Prostate gland (tissue), 2 donors: Measurements from ENCODE around the gene ROCK1.

Experiments
- CTCF ChIP-seq, 4 experiments: fragments of 200-600 bp in 2 of 4; fragments of 450-650 bp in 2 of 4; sonication (generic) in 2 of 4; IDR thresholded peaks; 1 replicate in 3 of 4; 2 replicates in 1 of 4; pipeline ENCODE4 v1.5.1; 2016 to 2019; ENCODE audit warnings: antibody characterized with exemption in 4 of 4, mild to moderate bottlenecking in 2 of 4, moderate library complexity in 2 of 4
- POLR2A ChIP-seq: fragments of 450-650 bp; IDR thresholded peaks from one replicate; pipeline ENCODE4 v1.6.1; 2016; ENCODE audit warnings: antibody characterized with exemption, mild to moderate bottlenecking

- no peak for TF ChIP-seq CTCF (IDR thresholded peaks at IDR 0.05)
- no peak for TF ChIP-seq POLR2A
These were observed 30.2 kb upstream of the ROCK1 start for GRCh38 chr18:21141668-21142422.
